ENCODE results near the gene PARP3. TPM values are rescaled to one million over a fixed set of nuclear protein-coding genes. Genes with fewer than 3 reads are reported as not detected.

PARP3 gene
- total and polyA plus RNA-seq, 2 donors from 2014 or later = 28.5 to 30.1 TPM

DNA sequence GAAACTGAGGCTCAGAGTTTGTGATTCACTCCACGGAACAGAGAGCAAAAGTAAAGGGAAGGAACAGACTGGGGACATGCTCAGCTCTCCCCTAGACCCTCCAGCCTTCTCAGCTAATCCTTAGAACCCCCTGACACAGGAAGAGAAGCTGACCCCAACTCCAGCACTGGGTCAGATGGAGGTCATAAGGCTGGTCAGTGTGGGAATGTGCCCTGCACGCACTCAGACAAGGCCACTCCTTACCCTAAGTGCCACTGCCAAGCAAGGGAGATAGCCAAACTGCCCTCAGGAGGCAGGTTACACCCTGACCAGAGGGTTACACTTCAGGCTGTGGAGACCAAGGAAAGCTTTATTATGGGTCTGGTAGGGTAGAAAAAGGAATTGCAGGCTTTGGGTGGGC, 52.4 kb downstream of the PARP3 start:
- no peaks in the 10 kb centered on the region for H3K27me3 ChIP-seq (ENCODE audit: control insufficient read depth, insufficient read depth, low read length)
- TF ChIP-seq, protein P1, sequence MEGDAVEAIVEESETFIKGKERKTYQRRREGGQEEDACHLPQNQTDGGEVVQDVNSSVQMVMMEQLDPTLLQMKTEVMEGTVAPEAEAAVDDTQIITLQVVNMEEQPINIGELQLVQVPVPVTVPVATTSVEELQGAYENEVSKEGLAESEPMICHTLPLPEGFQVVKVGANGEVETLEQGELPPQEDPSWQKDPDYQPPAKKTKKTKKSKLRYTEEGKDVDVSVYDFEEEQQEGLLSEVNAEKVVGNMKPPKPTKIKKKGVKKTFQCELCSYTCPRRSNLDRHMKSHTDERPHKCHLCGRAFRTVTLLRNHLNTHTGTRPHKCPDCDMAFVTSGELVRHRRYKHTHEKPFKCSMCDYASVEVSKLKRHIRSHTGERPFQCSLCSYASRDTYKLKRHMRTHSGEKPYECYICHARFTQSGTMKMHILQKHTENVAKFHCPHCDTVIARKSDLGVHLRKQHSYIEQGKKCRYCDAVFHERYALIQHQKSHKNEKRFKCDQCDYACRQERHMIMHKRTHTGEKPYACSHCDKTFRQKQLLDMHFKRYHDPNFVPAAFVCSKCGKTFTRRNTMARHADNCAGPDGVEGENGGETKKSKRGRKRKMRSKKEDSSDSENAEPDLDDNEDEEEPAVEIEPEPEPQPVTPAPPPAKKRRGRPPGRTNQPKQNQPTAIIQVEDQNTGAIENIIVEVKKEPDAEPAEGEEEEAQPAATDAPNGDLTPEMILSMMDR (IDR thresholded peaks at IDR 0.05; ENCODE audit: borderline replicate concordance, extremely low read depth, insufficient read depth) = no peak
- FAIRE-seq = no peak
- H3K36me3 ChIP-seq (ENCODE audit: control insufficient read depth in 2 of 3, insufficient read depth in 3 of 3, low read length in 3 of 3) = peaks cover 8 to 15% (median 8%) of the 10 kb centered on the region in 3 donors
- intact Hi-C loops (cut with DNase I) = no loop called here
- H3K27ac ChIP-seq (ENCODE audit: low read depth in 2 of 2, low read length in 2 of 2) = no peak overlapping the region
- no peaks in the 10 kb centered on the region for H3K9me3 ChIP-seq (ENCODE audit: control insufficient read depth in 2 of 3, insufficient read depth in 1 of 3, low read length in 3 of 3)
- peak overlapping the region; percentile 97 to 99 (median 99) for H3K9ac ChIP-seq (ENCODE audit: low read length in 3 of 3)
- H3K4me1 ChIP-seq (ENCODE audit: control insufficient read depth in 2 of 3, insufficient read depth in 2 of 3, low read depth in 1 of 3, low read length in 3 of 3) = peaks cover 3 to 16% (median 8%) of the 10 kb centered on the region in 3 donors
- no peak for DNase-seq
- H3K4me3 ChIP-seq (ENCODE audit: low read length in 3 of 3) = peak overlapping the region; percentile 46 to 97 (median 93)

DNA sequence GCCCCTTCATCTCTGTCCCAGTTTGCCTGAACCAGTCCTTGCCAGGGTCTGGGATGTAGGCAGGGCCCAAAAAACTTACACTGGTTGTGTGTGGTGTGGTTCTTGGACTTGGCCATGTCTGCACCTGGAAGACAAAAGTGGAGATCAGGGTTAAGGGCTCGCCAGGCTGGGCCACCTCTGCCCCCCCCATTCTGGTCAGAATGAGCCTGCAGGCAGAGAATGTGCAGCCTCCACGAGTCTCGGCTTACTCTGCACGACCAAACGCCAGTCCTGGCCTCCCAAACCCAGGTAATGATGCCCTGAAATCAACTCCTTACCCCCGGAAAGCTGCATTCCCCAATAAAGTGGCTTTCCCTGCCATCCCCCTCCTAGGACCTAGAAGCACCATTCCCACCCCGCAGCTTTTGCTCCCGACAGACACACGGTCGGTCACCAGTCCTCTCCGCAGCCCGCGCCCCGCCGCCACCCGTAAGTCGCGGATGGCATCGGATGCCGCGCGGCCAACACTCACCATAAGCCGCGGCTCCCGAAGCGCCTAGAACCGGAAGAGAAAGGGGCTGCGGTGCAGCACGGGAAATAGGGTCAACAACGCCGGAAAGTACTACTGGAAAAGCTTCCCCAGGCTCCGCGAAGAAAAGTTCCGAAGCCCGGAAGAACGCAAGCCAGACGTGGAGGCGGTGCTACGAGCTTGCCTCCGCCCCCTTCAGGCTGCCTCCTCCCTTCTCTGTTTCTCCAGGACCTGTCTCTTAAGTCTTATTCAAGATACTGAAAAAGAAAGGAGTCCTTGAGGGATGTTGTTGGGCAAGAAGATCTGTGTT, 53.4 kb downstream of the PARP3 start, which contains the start of gene RPL29:
Gene RPL29 (minus strand): TSS at position 550 of the 818 bp plus-strand sequence. CDS start 434 bp downstream, at position 116.
- H3K9me3 ChIP-seq (ENCODE audit: control insufficient read depth in 2 of 3, insufficient read depth in 1 of 3, low read length in 3 of 3) = no peaks in the 10 kb centered on the region
- peaks cover 3 to 16% (median 8%) of the 10 kb centered on the region in 3 donors for H3K4me1 ChIP-seq (ENCODE audit: control insufficient read depth in 2 of 3, insufficient read depth in 2 of 3, low read depth in 1 of 3, low read length in 3 of 3)
- intact Hi-C loops (cut with DNase I) = no loop called here
- TF ChIP-seq, protein P1 (IDR thresholded peaks at IDR 0.05; ENCODE audit: borderline replicate concordance, extremely low read depth, insufficient read depth) = no peak
- peaks cover 8 to 15% (median 8%) of the 10 kb centered on the region in 3 donors for H3K36me3 ChIP-seq (ENCODE audit: control insufficient read depth in 2 of 3, insufficient read depth in 3 of 3, low read length in 3 of 3)
- peak within 1 kb of the TSS; percentile 93 to 97 (median 97) for H3K4me3 ChIP-seq (ENCODE audit: low read length in 3 of 3)
- H3K27ac ChIP-seq (ENCODE audit: low read depth in 2 of 2, low read length in 2 of 2) = peak within 1 kb of the TSS; percentile 86 to 90
- DNase-seq (peak; percentile 96 to 97 (median 96)), FAIRE-seq (peak; percentile 60)
- peak within 1 kb of the TSS; percentile 97 to 99 (median 99) for H3K9ac ChIP-seq (ENCODE audit: low read length in 3 of 3)
- no peaks in the 10 kb centered on the region for H3K27me3 ChIP-seq (ENCODE audit: control insufficient read depth, insufficient read depth, low read length)

DNA sequence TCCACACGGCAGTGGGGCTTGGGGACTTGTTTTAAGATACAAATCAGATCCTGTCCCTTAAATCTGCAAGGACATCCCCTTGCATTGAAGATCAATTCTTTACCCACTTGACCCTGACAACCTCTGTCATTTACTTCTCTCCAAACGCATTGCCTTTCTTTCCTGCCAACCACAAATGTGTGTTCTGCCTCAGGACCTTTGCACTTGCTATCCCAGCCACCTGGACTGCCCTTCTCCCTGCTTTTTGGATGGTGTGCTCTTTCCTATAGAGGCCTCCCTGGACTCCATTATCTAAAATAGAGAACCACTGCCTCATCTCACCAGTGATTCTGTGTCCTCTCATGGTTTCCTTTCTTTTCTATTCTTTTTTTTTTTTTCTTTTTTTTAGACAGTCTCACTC, 55.0 kb downstream of the PARP3 start:
- FAIRE-seq (no peak), DNase-seq (no peak)
- intact Hi-C loops (cut with DNase I) = no loop called here
- Histone ChIP-seq H3K36me3 (ENCODE audit: control insufficient read depth in 2 of 3, insufficient read depth in 3 of 3, low read length in 3 of 3) (peaks cover 8 to 15% (median 8%) of the 10 kb centered on the region in 3 donors), H3K27me3 (ENCODE audit: control insufficient read depth, insufficient read depth, low read length) (no peaks in the 10 kb centered on the region), H3K9me3 (ENCODE audit: control insufficient read depth in 2 of 3, insufficient read depth in 1 of 3, low read length in 3 of 3) (no peaks in the 10 kb centered on the region), H3K27ac (ENCODE audit: low read depth in 2 of 2, low read length in 2 of 2) (no peak overlapping the region), H3K9ac (ENCODE audit: low read length in 3 of 3) (no peak overlapping the region), H3K4me1 (ENCODE audit: control insufficient read depth in 2 of 3, insufficient read depth in 2 of 3, low read depth in 1 of 3, low read length in 3 of 3) (peaks cover 3 to 18% (median 8%) of the 10 kb centered on the region in 3 donors), H3K4me3 (ENCODE audit: low read length in 3 of 3) (no peak overlapping the region)
- TF ChIP-seq, protein P1 (IDR thresholded peaks at IDR 0.05; ENCODE audit: borderline replicate concordance, extremely low read depth, insufficient read depth) = no peak
